Tibial nerve (tissue), 3 donors: ENCODE measurements around the gene MECR.

Experiments used
- CTCF ChIP-seq, 5 experiments: fragments of 200-600 bp in 3 of 5; fragments of 450-650 bp in 2 of 5; sonication (generic) in 3 of 5; IDR thresholded peaks; one replicate each; pipeline ENCODE4 v1.5.1; 2016 to 2019; ENCODE audit warnings: antibody characterized with exemption in 5 of 5, mild to moderate bottlenecking in 3 of 5, moderate library complexity in 2 of 5
- POLR2A ChIP-seq, 2 donors: fragments of 450-650 bp; IDR thresholded peaks; one replicate each; pipeline ENCODE4 v1.6.1; 2017; ENCODE audit warnings: antibody characterized with exemption in 2 of 2, mild to moderate bottlenecking in 2 of 2, moderate library complexity in 2 of 2

- no peak for TF ChIP-seq CTCF (IDR thresholded peaks at IDR 0.05)
- TF ChIP-seq POLR2A (IDR thresholded peaks at IDR 0.05): no peak
Observed at GRCh38 chr1:29142714-29143113, 88.0 kb downstream of the MECR start.
